ENCODE measurements around the gene CNTN3. TPM values are rescaled to one million over a fixed set of nuclear protein-coding genes. Genes with fewer than 3 reads are reported as not detected.

The CNTN3 gene
- total RNA-seq, 3 donors from 2014 or later (not counting 1 experiment from before 2014, with no cell fraction given) = not detected

- TF ChIP-seq, protein P1, sequence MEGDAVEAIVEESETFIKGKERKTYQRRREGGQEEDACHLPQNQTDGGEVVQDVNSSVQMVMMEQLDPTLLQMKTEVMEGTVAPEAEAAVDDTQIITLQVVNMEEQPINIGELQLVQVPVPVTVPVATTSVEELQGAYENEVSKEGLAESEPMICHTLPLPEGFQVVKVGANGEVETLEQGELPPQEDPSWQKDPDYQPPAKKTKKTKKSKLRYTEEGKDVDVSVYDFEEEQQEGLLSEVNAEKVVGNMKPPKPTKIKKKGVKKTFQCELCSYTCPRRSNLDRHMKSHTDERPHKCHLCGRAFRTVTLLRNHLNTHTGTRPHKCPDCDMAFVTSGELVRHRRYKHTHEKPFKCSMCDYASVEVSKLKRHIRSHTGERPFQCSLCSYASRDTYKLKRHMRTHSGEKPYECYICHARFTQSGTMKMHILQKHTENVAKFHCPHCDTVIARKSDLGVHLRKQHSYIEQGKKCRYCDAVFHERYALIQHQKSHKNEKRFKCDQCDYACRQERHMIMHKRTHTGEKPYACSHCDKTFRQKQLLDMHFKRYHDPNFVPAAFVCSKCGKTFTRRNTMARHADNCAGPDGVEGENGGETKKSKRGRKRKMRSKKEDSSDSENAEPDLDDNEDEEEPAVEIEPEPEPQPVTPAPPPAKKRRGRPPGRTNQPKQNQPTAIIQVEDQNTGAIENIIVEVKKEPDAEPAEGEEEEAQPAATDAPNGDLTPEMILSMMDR (IDR thresholded peaks at IDR 0.05) = no peak
- H3K27me3 ChIP-seq (ENCODE audit: control insufficient read depth, insufficient read depth, low read length) = no peaks in the 10 kb centered on the region
- no peaks in the 10 kb centered on the region for H3K36me3 Mint-ChIP-seq
- ATAC-seq (no peak), DNase-seq (no peak)
- no peaks in the 10 kb centered on the region for H3K4me1 Mint-ChIP-seq
- H3K4me1 ChIP-seq (ENCODE audit: control insufficient read depth, insufficient read depth, low read length) = no peaks in the 10 kb centered on the region
- H3K4me3 Mint-ChIP-seq = no peak overlapping the region
- no peaks in the 10 kb centered on the region for H3K9me3 ChIP-seq (ENCODE audit: control insufficient read depth, insufficient read depth, low read length)
- no peaks in the 10 kb centered on the region for H3K27me3 Mint-ChIP-seq (ENCODE audit: low read depth in 2 of 2)
- peaks cover 9% of the 10 kb centered on the region in 2 donors for H3K9me3 Mint-ChIP-seq
- no peaks in the 10 kb centered on the region for H3K36me3 ChIP-seq (ENCODE audit: control insufficient read depth, insufficient read depth, low read length)
- whole genome bisulfite sequencing (ENCODE audit: insufficient coverage) = no CpG with 5 or more reads among the region's 1 CpG
- H3K27ac Mint-ChIP-seq = no peak overlapping the region
- no peak overlapping the region for H3K27ac ChIP-seq (ENCODE audit: low read length)
- no peak overlapping the region for H3K4me3 ChIP-seq (ENCODE audit: low read length)
- intact Hi-C loops (cut with micrococcal nuclease) = no loop called here
Observed at GRCh38 chr3:74633021-74633420, 18.6 kb upstream of the CNTN3 start.

- H3K4me1 Mint-ChIP-seq = no peaks in the 10 kb centered on the region
- 95% methylated on average over 3 of the region's 3 CpGs for WGBS (ENCODE audit: insufficient coverage)
- Histone ChIP-seq H3K36me3 (ENCODE audit: control insufficient read depth, insufficient read depth, low read length) (no peaks in the 10 kb centered on the region), H3K4me3 (ENCODE audit: low read length) (no peak overlapping the region), H3K27me3 (ENCODE audit: control insufficient read depth, insufficient read depth, low read length) (no peaks in the 10 kb centered on the region), H3K9me3 (ENCODE audit: control insufficient read depth, insufficient read depth, low read length) (no peaks in the 10 kb centered on the region), H3K4me1 (ENCODE audit: control insufficient read depth, insufficient read depth, low read length) (no peaks in the 10 kb centered on the region), H3K27ac (ENCODE audit: low read length) (no peak overlapping the region)
- TF ChIP-seq, protein P1 (IDR thresholded peaks at IDR 0.05) = no peak
- peaks cover 13 to 14% of the 10 kb centered on the region in 2 donors for H3K9me3 Mint-ChIP-seq
- no peak overlapping the region for H3K27ac Mint-ChIP-seq
- H3K27me3 Mint-ChIP-seq (ENCODE audit: low read depth in 2 of 2) = no peaks in the 10 kb centered on the region
- H3K36me3 Mint-ChIP-seq = no peaks in the 10 kb centered on the region
- ATAC-seq (no peak), DNase-seq (no peak)
- intact Hi-C loops (cut with micrococcal nuclease) = no loop called here
- no peak overlapping the region for H3K4me3 Mint-ChIP-seq
Observed at GRCh38 chr3:74631351-74632140, 17.1 kb upstream of the CNTN3 start.

DNA sequence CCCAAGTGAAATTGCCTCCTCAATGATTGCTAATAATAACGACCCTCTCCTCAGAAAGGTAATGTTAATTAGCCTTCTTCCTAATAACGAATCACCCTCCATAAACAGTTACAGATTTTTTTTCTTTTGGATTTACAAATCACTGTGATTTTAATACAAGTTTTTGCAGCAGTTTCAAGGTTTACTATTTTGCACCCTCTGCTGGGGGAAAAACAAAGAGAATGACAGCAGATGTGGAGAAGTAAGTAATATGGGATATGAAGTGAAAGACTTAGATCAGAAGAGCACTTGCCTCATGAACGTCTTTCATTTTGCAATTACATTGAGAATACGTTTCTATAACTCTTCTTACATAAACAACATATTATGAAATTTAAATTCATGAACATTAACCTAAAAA lies 16.1 kb upstream of the CNTN3 start:
- Histone ChIP-seq H3K27me3 (ENCODE audit: control insufficient read depth, insufficient read depth, low read length) (no peaks in the 10 kb centered on the region), H3K36me3 (ENCODE audit: control insufficient read depth, insufficient read depth, low read length) (no peaks in the 10 kb centered on the region), H3K27ac (ENCODE audit: low read length) (no peak overlapping the region), H3K4me3 (ENCODE audit: low read length) (no peak overlapping the region), H3K4me1 (ENCODE audit: control insufficient read depth, insufficient read depth, low read length) (no peaks in the 10 kb centered on the region), H3K9me3 (ENCODE audit: control insufficient read depth, insufficient read depth, low read length) (no peaks in the 10 kb centered on the region)
- Mint-ChIP-seq H3K4me3 (no peak overlapping the region), H3K36me3 (no peaks in the 10 kb centered on the region), H3K27me3 (ENCODE audit: low read depth in 2 of 2) (no peaks in the 10 kb centered on the region), H3K4me1 (no peaks in the 10 kb centered on the region), H3K9me3 (peaks cover 10 to 14% of the 10 kb centered on the region in 2 donors), H3K27ac (no peak overlapping the region)
- no peak for ATAC-seq
- intact Hi-C loops (cut with micrococcal nuclease) = no loop called here
- DNase-seq = no peak
- WGBS (ENCODE audit: insufficient coverage) = 52% methylated on average over 2 of the region's 4 CpGs
- TF ChIP-seq, protein P1 (IDR thresholded peaks at IDR 0.05) = no peak

DNA sequence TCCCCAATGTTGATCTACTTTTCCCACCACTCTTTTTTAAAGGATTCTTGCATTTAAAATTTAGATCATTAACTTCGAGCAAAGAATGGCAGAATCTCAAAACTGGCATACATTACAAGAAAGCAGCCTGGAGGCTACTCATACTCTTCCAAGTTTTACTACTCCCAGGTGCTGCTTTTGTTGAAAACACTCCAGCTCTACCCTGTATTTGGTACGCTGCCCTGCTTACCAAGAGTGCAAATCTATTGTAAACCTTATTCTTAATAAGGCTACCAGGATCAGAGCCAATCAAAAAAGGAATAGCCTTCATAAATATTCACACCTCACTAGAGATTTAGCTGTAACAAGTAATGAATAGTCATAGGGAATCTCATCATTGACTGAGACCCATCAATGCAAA lies 11.6 kb upstream of the CNTN3 start:
- Mint-ChIP-seq H3K27ac (no peak overlapping the region), H3K4me1 (no peaks in the 10 kb centered on the region), H3K36me3 (no peaks in the 10 kb centered on the region), H3K9me3 (peaks cover 11 to 12% of the 10 kb centered on the region in 2 donors), H3K27me3 (ENCODE audit: low read depth in 2 of 2) (no peaks in the 10 kb centered on the region), H3K4me3 (no peak overlapping the region)
- WGBS (ENCODE audit: insufficient coverage) = 66% methylated on average over 2 of the region's 2 CpGs
- no peak overlapping the region for H3K4me3 ChIP-seq (ENCODE audit: low read length)
- DNase-seq (no peak), ATAC-seq (no peak)
- intact Hi-C loops (cut with micrococcal nuclease) = no loop called here
- H3K36me3 ChIP-seq (ENCODE audit: control insufficient read depth, insufficient read depth, low read length) = no peaks in the 10 kb centered on the region
- no peaks in the 10 kb centered on the region for H3K9me3 ChIP-seq (ENCODE audit: control insufficient read depth, insufficient read depth, low read length)
- no peak overlapping the region for H3K27ac ChIP-seq (ENCODE audit: low read length)
- TF ChIP-seq, protein P1 (IDR thresholded peaks at IDR 0.05) = no peak
- no peaks in the 10 kb centered on the region for H3K27me3 ChIP-seq (ENCODE audit: control insufficient read depth, insufficient read depth, low read length)
- H3K4me1 ChIP-seq (ENCODE audit: control insufficient read depth, insufficient read depth, low read length) = no peaks in the 10 kb centered on the region

Data from natural killer cell (primary cell).